Stimulated activated naive CD8-positive, alpha-beta T cell treated with anti-CD3 and anti-CD28 coated beads, Interleukin-15, Interleukin-2, amounts not matched to agents 100 ng/mL and 50 ng/mL, for 24 hours (primary cell): ENCODE data around the gene SSRP1.
"Not testable (repeated sequence)": the region's sequence is repeated elsewhere in the genome, so short reads cannot be mapped to it uniquely, and the experiment has no call there.

Experiments
- H3K27ac Mint-ChIP-seq: one replicate; pipeline ENCODE4 v1.8.0; 2021; ENCODE audit warnings: mild to moderate bottlenecking, mixed read lengths
- H3K27me3 Mint-ChIP-seq: one replicate; pipeline ENCODE4 v1.8.0; 2021; ENCODE audit warnings: mixed read lengths
- H3K36me3 Mint-ChIP-seq: one replicate; pipeline ENCODE4 v1.8.0; 2021; ENCODE audit warnings: low read depth, mixed read lengths
- H3K4me1 Mint-ChIP-seq: one replicate; pipeline ENCODE4 v1.8.0; 2021; ENCODE audit warnings: low read depth, mixed read lengths
- H3K4me3 Mint-ChIP-seq: one replicate; pipeline ENCODE4 v1.8.0; 2021; ENCODE audit warnings: mild to moderate bottlenecking, mixed read lengths
- H3K9me3 Mint-ChIP-seq: one replicate; pipeline ENCODE4 v1.8.0; 2021; ENCODE audit warnings: mixed read lengths

The SSRP1 gene

DNA sequence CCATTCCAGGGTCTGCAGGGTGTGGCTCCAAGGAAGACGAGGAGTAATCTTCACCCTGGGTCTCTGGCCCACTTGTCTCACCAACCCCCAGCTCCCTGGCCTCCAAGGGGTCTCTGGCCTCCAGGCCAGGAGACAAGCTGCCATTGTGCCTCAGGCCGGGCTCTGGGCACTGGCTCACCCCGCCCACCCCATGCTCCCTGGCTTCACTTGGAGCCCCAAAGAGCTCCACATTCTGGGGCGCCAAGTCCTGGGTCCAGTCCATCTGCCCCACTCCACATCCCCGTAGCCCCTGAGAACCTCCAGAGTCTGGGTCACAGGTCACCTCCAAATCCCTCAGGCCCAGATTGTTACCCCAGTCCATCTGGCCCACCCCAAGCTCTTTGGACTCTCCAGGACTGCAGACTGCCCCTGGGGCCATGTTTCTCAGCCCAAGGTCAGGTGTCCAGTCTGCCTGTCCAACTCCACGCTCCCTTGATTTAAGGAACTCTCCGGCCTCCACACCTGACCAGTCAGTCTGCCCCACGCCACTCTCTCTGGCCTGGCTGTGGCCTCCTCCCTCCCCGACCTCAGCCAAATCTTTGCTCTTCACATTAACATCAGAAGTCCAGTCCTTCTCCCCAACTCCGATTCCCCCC, 27.1 kb downstream of the SSRP1 start:
- H3K36me3 Mint-ChIP-seq: peaks cover 12% of the 10 kb centered on the region

DNA sequence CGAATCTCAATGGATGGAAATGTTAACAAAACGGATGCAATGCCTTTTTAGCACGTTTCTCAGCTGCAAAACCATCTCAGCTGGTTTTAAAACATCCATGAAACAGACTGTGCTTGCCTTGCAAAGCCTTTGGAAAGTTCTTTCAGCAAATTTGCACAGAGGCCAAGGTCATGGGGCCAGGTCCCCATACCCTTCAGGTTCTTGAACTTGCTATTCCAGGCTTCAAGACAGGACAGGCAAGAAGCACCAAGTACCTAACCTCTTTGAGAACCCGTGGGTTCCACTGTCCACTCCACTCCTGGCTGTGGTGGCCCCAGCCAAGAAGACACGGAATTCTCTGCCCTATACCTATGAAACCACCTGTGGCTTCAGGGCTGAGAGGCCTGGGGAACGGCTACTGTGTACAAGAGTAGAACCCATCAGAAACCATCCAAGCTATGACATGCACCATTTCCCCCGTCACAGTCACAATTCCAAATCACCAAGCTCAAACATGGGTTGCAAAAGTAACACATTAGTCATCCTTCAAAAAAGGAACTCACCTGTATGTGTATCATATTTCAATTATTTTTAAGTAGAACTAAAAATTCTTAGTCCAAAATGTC, 27.9 kb downstream of the SSRP1 start:
- Mint-ChIP-seq H3K4me3 (no peak overlapping the region), H3K27ac (no peak overlapping the region), H3K27me3 (no peaks in the 10 kb centered on the region), H3K9me3 (no peaks in the 10 kb centered on the region), H3K36me3 (peaks cover 16% of the 10 kb centered on the region), H3K4me1 (peaks cover 15% of the 10 kb centered on the region)

More for the DNA sequence above, 27.1 kb downstream of the SSRP1 start:
- no peaks in the 10 kb centered on the region for H3K27me3 Mint-ChIP-seq
- no peak overlapping the region for H3K27ac Mint-ChIP-seq
- H3K9me3 Mint-ChIP-seq: no peaks in the 10 kb centered on the region
- H3K4me1 Mint-ChIP-seq: peaks cover 15% of the 10 kb centered on the region
- no peak overlapping the region for H3K4me3 Mint-ChIP-seq

DNA sequence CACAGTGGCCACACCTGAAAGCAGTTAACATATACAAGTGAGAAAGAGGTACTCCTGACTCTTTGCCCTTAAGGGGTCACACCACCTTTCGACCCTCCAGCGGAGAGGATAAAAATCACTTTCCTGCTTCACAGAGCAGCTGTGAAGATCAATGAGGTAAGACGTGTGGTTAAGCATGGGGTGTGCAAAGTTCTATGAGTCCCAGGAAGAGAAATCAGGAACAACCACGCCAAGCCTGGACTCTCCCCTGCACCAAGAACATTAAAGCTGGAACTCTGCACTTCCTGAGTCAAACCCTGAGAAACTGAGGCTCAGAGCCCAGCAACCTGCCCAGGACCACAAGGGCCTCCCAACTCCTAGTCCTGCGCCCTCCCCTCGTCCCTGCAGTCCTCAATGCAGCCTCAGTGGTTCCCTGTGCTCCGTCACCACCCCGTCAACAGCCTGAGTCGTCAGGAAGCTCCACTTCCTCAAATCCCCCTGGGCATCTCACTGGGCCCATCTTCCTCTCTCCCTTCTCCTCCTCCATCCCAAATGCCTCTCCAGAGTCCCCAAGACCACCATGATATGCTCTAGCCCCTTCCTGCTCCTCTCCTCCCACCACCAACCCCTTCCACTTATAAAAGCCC, 28.6 kb downstream of the SSRP1 start:
- no peaks in the 10 kb centered on the region for H3K27me3 Mint-ChIP-seq
- H3K9me3 Mint-ChIP-seq: no peaks in the 10 kb centered on the region
- peaks cover 14% of the 10 kb centered on the region for H3K36me3 Mint-ChIP-seq
- H3K4me3 Mint-ChIP-seq: no peak overlapping the region
- peaks cover 11% of the 10 kb centered on the region for H3K4me1 Mint-ChIP-seq
- no peak overlapping the region for H3K27ac Mint-ChIP-seq

DNA sequence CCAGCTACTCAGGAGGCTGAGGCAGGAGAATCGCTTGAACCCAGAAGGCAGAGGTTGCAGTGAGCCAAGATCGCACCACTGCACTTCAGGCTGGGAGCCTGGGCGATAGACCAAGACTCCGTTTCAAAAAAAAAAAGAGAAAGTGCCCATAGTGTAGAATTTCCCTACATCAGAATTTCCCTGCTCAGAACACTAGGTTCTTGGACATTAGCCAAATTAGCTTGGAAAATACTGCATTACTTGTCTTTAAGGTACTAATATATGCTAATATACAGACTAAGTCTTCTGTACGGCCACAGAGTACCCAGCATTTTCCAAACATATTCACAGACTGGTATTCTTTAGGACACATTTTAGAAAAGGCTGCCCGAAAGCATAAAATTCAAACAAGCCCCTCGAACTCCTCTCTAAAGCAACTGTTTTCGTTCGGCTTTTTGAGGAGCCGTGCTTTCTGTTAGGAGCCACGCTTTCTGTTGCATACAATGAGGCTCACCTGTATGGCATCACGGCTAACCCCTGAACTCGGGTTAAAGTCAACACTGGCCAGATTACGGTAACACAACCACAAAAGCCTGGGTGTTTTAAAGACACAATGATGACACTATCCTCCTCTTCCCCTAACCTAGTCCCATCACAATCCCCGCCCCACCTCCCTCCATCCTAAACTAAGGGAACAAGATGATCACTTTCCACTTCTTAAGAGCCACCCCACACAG, 29.4 kb downstream of the SSRP1 start:
- Mint-ChIP-seq H3K27me3 (no peaks in the 10 kb centered on the region), H3K36me3 (peaks cover 21% of the 10 kb centered on the region), H3K27ac (no peak overlapping the region), H3K9me3 (no peaks in the 10 kb centered on the region), H3K4me3 (no peak overlapping the region), H3K4me1 (peaks cover 6% of the 10 kb centered on the region)

DNA sequence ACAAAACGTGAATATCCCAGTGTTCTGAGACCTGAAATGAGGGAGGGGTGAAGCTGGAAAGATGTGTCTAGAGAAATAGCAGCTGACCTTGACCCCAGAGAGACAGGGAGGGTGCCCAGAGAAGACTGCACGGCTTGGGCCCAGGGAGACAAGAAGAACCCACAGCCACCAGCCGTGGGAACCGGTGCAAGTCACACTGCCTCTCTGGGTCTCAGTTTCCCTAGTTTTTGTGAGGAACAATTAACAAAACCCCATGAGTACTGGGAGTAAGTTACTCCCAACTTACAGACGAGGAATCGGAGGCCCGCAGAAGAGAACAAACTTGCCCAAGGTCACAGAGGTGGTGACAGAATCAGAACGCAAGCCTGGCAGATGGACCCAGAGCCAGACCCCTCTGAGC, 30.2 kb downstream of the SSRP1 start:
- Mint-ChIP-seq H3K4me3 (no peak overlapping the region), H3K36me3 (peaks cover 29% of the 10 kb centered on the region), H3K27me3 (no peaks in the 10 kb centered on the region), H3K27ac (no peak overlapping the region), H3K9me3 (no peaks in the 10 kb centered on the region), H3K4me1 (no peaks in the 10 kb centered on the region)

DNA sequence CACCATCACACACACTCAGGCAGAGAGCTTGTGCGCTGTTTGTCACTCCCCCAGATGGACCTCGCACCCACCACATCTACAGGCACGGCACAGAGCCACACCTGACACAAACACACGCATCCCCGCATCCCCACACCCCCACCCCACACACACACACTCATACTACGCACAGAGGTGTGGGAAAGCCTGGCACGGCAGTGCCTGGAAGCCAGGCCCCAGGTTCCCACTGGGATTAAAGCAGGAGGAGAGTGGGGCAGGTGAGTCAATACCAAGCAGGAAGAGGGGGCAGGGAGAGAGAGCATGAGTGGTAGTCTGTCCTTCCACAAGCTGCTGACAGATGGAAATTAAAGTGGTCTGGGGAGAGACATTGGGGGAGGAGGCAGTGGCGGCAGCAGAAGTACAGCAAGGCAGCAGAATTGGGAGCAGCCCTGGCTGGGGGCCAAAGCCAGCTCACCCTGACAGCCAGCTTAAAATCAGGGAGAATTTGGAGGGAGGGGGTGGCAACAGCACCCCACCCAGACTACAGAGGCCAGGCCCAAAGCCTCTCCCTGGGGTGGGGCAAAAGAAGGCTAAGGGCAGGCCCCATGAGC, 31.6 kb downstream of the SSRP1 start:
- H3K36me3 Mint-ChIP-seq: peaks cover 32% of the 10 kb centered on the region
- peaks cover 4% of the 10 kb centered on the region for H3K9me3 Mint-ChIP-seq
- H3K27ac Mint-ChIP-seq: no peak overlapping the region
- no peaks in the 10 kb centered on the region for H3K27me3 Mint-ChIP-seq
- H3K4me1 Mint-ChIP-seq: no peaks in the 10 kb centered on the region
- no peak overlapping the region for H3K4me3 Mint-ChIP-seq

DNA sequence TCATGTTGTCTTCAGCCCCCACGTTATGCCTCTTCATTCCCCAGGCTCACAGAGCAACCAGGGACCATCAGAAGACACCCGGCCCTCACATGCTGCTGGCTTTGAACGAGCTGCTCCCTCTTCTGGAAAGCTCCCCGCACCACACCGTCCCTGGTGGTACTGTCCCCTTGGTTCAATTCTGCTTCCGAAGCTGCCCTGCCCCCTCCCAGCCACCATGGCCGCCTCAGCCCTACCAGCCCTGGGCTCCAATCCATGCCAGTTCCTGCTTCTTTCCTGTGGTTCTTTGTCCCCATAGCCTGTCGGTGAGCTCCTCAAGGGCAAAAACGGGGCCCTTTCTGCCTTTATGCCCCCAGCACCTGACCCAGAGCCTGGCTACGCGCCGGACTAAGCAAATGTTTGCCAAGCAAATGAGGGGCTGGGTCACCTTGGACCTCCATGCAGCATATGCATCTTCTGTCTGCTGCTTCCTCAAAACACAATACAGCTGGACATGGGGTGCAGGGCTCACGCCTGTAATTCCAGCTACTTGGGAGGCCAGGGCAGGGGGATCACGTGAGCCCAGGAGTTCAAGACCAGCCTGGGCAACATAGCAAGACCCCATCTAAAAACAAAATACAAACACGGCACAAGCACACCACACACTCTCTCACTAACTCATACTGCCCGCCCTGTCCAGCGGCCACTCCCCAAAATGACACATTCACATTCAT, 32.3 kb downstream of the SSRP1 start:
- Mint-ChIP-seq H3K27me3 (no peaks in the 10 kb centered on the region), H3K9me3 (peaks cover 7% of the 10 kb centered on the region), H3K27ac (no peak overlapping the region), H3K36me3 (peaks cover 36% of the 10 kb centered on the region), H3K4me3 (no peak overlapping the region), H3K4me1 (no peaks in the 10 kb centered on the region)

DNA sequence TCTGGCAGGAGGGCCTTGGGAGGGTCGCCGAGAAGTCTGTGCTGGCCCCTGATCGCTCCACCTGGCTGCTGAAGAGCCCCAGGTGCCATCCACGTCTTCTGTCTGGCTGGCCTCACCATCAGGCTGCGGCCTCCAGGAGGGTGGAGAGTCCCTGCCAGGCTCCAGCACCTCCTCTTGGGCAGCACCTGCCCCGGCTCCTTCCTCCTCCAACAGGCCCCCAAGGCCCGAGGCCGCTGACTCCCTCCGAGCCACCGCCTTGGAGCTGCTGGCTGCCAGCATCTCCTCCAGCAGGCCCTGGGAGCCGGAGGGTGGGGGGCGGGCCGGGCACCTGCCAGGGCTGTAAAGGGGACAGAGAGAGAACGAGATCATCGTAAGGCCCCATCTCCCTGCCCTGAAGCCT, 33.2 kb downstream of the SSRP1 start:
- Mint-ChIP-seq H3K4me1 (no peaks in the 10 kb centered on the region), H3K27ac (no peak overlapping the region), H3K9me3 (peaks cover 7% of the 10 kb centered on the region), H3K36me3 (peaks cover 42% of the 10 kb centered on the region), H3K27me3 (no peaks in the 10 kb centered on the region), H3K4me3 (no peak overlapping the region)

DNA sequence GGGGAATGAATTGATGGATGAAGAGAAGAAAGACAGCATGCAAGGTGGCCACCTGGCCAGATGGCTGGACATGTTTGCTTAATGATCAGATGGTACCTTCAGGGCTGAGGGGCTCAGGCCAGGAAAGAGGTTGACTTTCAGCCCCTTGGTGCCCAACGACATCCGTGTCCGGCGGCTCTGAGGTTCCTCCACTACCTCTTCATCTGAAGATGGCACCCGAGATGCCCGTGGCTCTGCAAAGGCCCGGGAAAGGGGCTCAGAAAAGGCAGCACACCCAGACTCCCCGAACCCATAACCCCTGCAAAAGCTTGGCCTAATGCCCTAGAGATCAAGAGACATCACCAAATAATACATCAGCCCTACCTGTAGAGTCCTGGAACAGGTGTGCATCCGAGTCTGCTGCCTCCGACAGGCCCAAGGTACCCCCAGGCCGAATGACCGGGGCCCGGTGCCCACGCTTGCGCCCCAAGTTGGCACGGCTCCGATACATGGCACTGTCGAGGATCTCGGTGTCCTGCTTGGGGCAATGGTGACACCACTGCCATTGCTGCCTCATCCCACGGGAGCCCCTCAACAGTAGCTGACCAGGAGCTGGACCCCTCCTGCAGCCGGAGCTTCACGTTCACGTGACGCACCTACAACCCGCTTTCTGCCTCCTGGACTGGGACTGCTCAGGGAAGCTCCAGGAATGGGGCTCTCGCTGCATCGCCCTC, 33.8 kb downstream of the SSRP1 start:
- peaks cover 42% of the 10 kb centered on the region for H3K36me3 Mint-ChIP-seq

DNA sequence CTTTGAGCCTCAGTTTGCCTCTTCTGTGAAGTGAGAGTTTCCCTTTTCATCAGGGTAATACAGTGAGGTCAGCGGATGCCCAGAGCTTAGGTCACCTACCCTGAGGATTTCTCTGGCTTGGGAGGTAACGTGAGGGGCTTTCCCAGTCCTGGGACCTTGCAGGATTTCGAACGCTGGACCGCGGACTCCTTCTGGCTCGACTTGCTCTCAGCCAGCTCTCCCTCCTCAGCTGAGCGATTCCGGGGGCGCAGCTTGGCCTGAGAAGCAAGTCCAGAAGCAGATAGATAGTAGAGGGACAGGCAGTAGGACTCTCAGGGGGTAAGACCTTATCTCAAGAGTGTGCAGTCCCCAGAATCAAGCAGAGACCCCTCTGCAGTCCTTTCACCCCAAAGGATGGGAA, 34.9 kb downstream of the SSRP1 start:
- H3K27ac Mint-ChIP-seq: no peak overlapping the region
- no peak overlapping the region for H3K4me3 Mint-ChIP-seq

More for the DNA sequence above, 33.8 kb downstream of the SSRP1 start:
- H3K4me3 Mint-ChIP-seq: no peak overlapping the region
- H3K27ac Mint-ChIP-seq: no peak overlapping the region
- peaks cover 7% of the 10 kb centered on the region for H3K9me3 Mint-ChIP-seq
- no peaks in the 10 kb centered on the region for H3K4me1 Mint-ChIP-seq
- H3K27me3 Mint-ChIP-seq: no peaks in the 10 kb centered on the region

DNA sequence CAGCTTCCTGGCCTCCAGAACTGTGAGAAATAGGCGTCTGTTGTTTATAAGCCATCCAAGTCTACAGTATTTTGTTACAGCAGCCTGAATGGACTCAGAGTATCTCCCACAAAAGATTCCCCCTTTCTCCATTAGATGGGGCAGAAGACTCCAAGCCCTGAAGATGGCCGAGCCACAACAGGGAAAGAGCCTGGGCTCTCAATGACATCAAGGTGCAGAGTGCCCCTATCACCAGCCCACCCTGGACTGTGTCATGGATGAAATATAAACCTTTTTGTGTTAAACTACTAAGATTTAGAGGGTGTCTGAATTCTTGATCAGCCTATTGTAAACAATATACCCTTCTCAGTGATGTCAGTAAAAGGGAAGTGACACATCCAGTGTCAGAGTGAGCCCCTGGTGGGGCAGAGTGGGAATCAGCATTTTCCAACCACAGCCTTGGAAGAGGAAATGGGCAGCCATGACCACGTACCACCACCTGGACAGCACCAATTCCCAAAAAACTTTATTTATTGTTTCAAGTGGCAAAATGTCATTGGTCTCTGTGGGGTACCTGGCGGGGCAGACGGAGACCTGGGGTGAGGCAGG, 36.4 kb downstream of the SSRP1 start:
- Mint-ChIP-seq H3K27ac (no peak overlapping the region), H3K4me1 (no peaks in the 10 kb centered on the region), H3K36me3 (peaks cover 42% of the 10 kb centered on the region), H3K27me3 (no peaks in the 10 kb centered on the region), H3K9me3 (peaks cover 14% of the 10 kb centered on the region), H3K4me3 (no peak overlapping the region)

More for the DNA sequence above, 34.9 kb downstream of the SSRP1 start:
- H3K36me3 Mint-ChIP-seq: peaks cover 42% of the 10 kb centered on the region
- H3K9me3 Mint-ChIP-seq: peaks cover 14% of the 10 kb centered on the region
- H3K27me3 Mint-ChIP-seq: no peaks in the 10 kb centered on the region
- H3K4me1 Mint-ChIP-seq: no peaks in the 10 kb centered on the region

DNA sequence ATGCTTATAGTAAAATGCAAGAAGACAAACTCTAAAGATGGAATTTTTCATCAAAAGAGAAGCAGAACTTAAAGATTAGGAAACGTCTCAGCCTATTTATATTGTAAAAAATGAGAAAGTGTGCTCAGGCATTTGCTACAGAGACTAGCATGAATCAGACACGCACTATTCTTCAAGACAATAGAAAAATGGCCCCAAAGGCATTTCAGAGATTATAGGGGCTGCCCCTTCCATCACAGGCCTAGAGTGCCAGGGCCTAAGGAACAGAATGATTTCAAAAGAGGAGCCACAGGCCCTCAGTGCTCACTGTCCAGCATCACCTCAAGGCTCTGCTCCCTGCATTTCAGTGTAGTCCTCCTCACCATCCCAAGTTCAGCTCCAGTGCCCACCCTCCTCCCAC, 38.5 kb downstream of the SSRP1 start:
- peaks cover 38% of the 10 kb centered on the region for H3K36me3 Mint-ChIP-seq
- H3K27ac Mint-ChIP-seq: no peak overlapping the region
- peaks cover 14% of the 10 kb centered on the region for H3K9me3 Mint-ChIP-seq
- no peak overlapping the region for H3K4me3 Mint-ChIP-seq
- H3K27me3 Mint-ChIP-seq: no peaks in the 10 kb centered on the region
- H3K4me1 Mint-ChIP-seq: no peaks in the 10 kb centered on the region

DNA sequence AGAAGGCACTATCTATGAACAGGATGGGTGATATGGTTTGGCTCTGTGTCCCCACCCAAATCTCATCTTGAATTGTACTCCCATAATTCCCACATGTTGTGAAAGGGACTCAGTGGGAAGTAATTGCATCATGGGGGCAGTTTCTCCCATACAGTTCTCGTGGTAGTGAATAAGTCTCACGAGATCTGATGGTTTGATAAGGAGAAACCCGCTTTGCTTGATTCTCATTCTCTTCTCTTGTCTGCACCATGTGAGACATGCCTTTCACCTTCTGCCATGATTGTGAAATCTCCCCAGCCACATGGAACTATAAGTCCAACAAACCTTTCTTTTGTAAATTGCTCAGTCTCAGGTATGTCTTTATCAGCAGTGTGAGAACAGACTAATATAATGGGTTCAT, 39.5 kb downstream of the SSRP1 start:
- H3K27me3 Mint-ChIP-seq, H3K4me1 Mint-ChIP-seq, H3K27ac Mint-ChIP-seq, H3K4me3 Mint-ChIP-seq: not testable (repeated sequence)
- peaks cover 14% of the 10 kb centered on the region for H3K9me3 Mint-ChIP-seq
- peaks cover 29% of the 10 kb centered on the region for H3K36me3 Mint-ChIP-seq
